ENCODE measurements around the gene CHAF1B.
A peak's percentile ranks its signal among the peaks of the same experiment; 100 is the strongest.
"Not testable (repeated sequence)": the region's sequence is repeated elsewhere in the genome, so short reads cannot be mapped to it uniquely, and the experiment has no call there.

The CHAF1B gene

GRCh38 chr21:36359185-36359584, 26.0 kb upstream of the CHAF1B start:
- Histone ChIP-seq H3K9ac (ENCODE audit: low read length) (no peak overlapping the region), H3K36me3 (ENCODE audit: control insufficient read depth, insufficient read depth, low read length) (peaks cover 18% of the 10 kb centered on the region), H3K4me3 (ENCODE audit: low read length) (no peak overlapping the region), H3K9me3 (ENCODE audit: control insufficient read depth, low read length) (no peaks in the 10 kb centered on the region), H3K27me3 (ENCODE audit: control insufficient read depth, insufficient read depth, low read length) (no peaks in the 10 kb centered on the region), H3K4me1 (ENCODE audit: control insufficient read depth, insufficient read depth, low read length) (no peaks in the 10 kb centered on the region)

- peaks cover under 1% of the 10 kb centered on the region for H3K36me3 ChIP-seq (ENCODE audit: control insufficient read depth, insufficient read depth, low read length)
- no peak overlapping the region for H3K4me3 ChIP-seq (ENCODE audit: low read length)
- H3K9ac ChIP-seq (ENCODE audit: low read length), result no peak overlapping the region
These were observed 16.0 kb upstream of the CHAF1B start for GRCh38 chr21:36369064-36369685.

DNA sequence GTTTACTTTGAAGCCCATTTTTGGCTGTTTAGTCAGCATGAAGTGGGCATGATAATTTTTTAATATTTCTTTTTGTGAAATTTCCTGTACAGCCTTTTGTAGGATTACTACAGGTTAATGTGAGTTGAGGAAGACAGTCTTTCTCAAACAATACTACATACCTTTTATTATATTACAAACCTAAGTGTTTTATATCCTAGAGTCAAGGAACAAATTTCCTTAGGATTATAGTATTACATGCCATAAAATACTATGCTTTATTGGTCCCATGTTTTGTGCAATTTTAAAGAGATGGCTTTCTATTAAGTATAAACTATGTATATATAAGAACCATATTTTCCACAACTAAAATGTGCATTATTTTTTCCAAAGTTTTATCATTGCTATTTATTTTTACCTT, 9.2 kb upstream of the CHAF1B start:
- Histone ChIP-seq H3K27me3 (ENCODE audit: control insufficient read depth, insufficient read depth, low read length) (no peaks in the 10 kb centered on the region), H3K9ac (ENCODE audit: low read length) (no peak overlapping the region), H3K4me3 (ENCODE audit: low read length) (no peak overlapping the region), H3K9me3 (ENCODE audit: control insufficient read depth, low read length) (no peaks in the 10 kb centered on the region), H3K4me1 (ENCODE audit: control insufficient read depth, insufficient read depth, low read length) (no peaks in the 10 kb centered on the region), H3K36me3 (ENCODE audit: control insufficient read depth, insufficient read depth, low read length) (no peaks in the 10 kb centered on the region)

More at GRCh38 chr21:36369064-36369685, 16.0 kb upstream of the CHAF1B start:
- Histone ChIP-seq H3K27me3 (ENCODE audit: control insufficient read depth, insufficient read depth, low read length) (no peaks in the 10 kb centered on the region), H3K4me1 (ENCODE audit: control insufficient read depth, insufficient read depth, low read length) (no peaks in the 10 kb centered on the region), H3K9me3 (ENCODE audit: control insufficient read depth, low read length) (no peaks in the 10 kb centered on the region)

GRCh38 chr21:36377391-36377842, 7.8 kb upstream of the CHAF1B start:
- H3K9ac ChIP-seq (ENCODE audit: low read length), result no peak overlapping the region
- H3K4me1 ChIP-seq (ENCODE audit: control insufficient read depth, insufficient read depth, low read length), result no peaks in the 10 kb centered on the region
- H3K9me3 ChIP-seq (ENCODE audit: control insufficient read depth, low read length), result no peaks in the 10 kb centered on the region
- H3K27me3 ChIP-seq (ENCODE audit: control insufficient read depth, insufficient read depth, low read length), result no peaks in the 10 kb centered on the region
- no peak overlapping the region for H3K4me3 ChIP-seq (ENCODE audit: low read length)
- no peaks in the 10 kb centered on the region for H3K36me3 ChIP-seq (ENCODE audit: control insufficient read depth, insufficient read depth, low read length)

- Histone ChIP-seq H3K9me3 (ENCODE audit: control insufficient read depth, low read length) (no peaks in the 10 kb centered on the region), H3K4me1 (ENCODE audit: control insufficient read depth, insufficient read depth, low read length) (no peaks in the 10 kb centered on the region), H3K9ac (ENCODE audit: low read length) (no peak overlapping the region), H3K36me3 (ENCODE audit: control insufficient read depth, insufficient read depth, low read length) (no peaks in the 10 kb centered on the region), H3K4me3 (ENCODE audit: low read length) (no peak overlapping the region), H3K27me3 (ENCODE audit: control insufficient read depth, insufficient read depth, low read length) (no peaks in the 10 kb centered on the region)
These were observed 5.9 kb upstream of the CHAF1B start for GRCh38 chr21:36379251-36379650.

- no peak overlapping the region for H3K4me3 ChIP-seq (ENCODE audit: low read length)
- H3K9ac ChIP-seq (ENCODE audit: low read length), result no peak overlapping the region
- H3K9me3 ChIP-seq (ENCODE audit: control insufficient read depth, low read length), result no peaks in the 10 kb centered on the region
- H3K36me3 ChIP-seq (ENCODE audit: control insufficient read depth, insufficient read depth, low read length), result no peaks in the 10 kb centered on the region
- no peaks in the 10 kb centered on the region for H3K4me1 ChIP-seq (ENCODE audit: control insufficient read depth, insufficient read depth, low read length)
- H3K27me3 ChIP-seq (ENCODE audit: control insufficient read depth, insufficient read depth, low read length), result no peaks in the 10 kb centered on the region
These were observed 3.2 kb upstream of the CHAF1B start for GRCh38 chr21:36381841-36382589.

DNA sequence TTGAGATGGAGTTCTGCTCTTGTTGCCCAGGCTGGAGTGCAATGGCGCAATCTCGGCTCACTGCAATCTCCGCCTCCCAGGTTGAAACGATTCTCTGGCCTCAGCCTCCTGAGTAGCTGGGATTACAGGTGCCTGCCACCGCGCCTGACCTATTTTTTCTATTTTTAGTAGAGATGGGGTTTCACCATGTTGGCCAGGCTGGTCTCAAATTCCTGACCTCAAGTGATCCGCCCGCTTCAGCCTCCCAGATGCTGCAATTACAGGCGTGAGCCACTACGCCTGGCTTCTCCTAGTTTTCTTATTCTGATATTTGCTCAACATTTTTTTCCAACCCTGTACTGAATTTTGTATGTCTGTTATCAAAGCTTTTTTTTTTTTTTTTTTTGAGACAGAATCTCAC, 2.5 kb upstream of the CHAF1B start:
- not testable (repeated sequence) for H3K9me3 ChIP-seq (ENCODE audit: control insufficient read depth, low read length); H3K4me1 ChIP-seq (ENCODE audit: control insufficient read depth, insufficient read depth, low read length); H3K36me3 ChIP-seq (ENCODE audit: control insufficient read depth, insufficient read depth, low read length); H3K27me3 ChIP-seq (ENCODE audit: control insufficient read depth, insufficient read depth, low read length); H3K4me3 ChIP-seq (ENCODE audit: low read length); H3K9ac ChIP-seq (ENCODE audit: low read length)

- Histone ChIP-seq H3K9me3 (ENCODE audit: control insufficient read depth, low read length) (no peaks in the 10 kb centered on the region), H3K36me3 (ENCODE audit: control insufficient read depth, insufficient read depth, low read length) (no peaks in the 10 kb centered on the region), H3K9ac (ENCODE audit: low read length) (no peak overlapping the region), H3K4me3 (ENCODE audit: low read length) (no peak overlapping the region), H3K4me1 (ENCODE audit: control insufficient read depth, insufficient read depth, low read length) (no peaks in the 10 kb centered on the region), H3K27me3 (ENCODE audit: control insufficient read depth, insufficient read depth, low read length) (no peaks in the 10 kb centered on the region)
These were observed 333 bp upstream of the CHAF1B start for GRCh38 chr21:36384885-36385232.

GRCh38 chr21:36386031-36386642, 945 bp downstream of the CHAF1B start:
- Histone ChIP-seq H3K36me3 (ENCODE audit: control insufficient read depth, insufficient read depth, low read length) (no peaks in the 10 kb centered on the region), H3K4me1 (ENCODE audit: control insufficient read depth, insufficient read depth, low read length) (no peaks in the 10 kb centered on the region), H3K9ac (ENCODE audit: low read length) (peak overlapping the region; percentile 46), H3K9me3 (ENCODE audit: control insufficient read depth, low read length) (no peaks in the 10 kb centered on the region), H3K4me3 (ENCODE audit: low read length) (peak overlapping the region; percentile 42), H3K27me3 (ENCODE audit: control insufficient read depth, insufficient read depth, low read length) (no peaks in the 10 kb centered on the region)

DNA sequence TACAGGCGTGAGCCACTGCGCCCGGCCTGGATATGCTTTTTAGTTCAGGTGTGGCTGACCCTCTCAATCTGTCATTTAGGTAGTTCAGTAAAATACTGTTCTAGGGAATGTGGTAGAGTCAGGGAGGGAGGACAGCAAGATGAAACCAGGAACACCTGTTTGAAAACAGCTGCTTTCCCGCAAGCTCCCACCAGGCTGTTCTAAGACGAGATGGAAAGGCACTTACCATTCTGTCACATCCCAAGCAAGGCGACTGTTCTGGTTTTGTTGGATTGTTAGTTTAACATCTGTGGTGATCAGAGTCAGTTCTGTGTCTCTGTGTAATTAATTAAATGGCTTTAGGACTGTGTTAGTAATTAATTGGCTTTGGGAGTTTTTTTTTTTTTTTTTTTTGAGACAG, 2.9 kb downstream of the CHAF1B start:
- no peak overlapping the region for H3K4me3 ChIP-seq (ENCODE audit: low read length)
- no peaks in the 10 kb centered on the region for H3K4me1 ChIP-seq (ENCODE audit: control insufficient read depth, insufficient read depth, low read length)
- no peaks in the 10 kb centered on the region for H3K9me3 ChIP-seq (ENCODE audit: control insufficient read depth, low read length)
- no peaks in the 10 kb centered on the region for H3K36me3 ChIP-seq (ENCODE audit: control insufficient read depth, insufficient read depth, low read length)
- H3K27me3 ChIP-seq (ENCODE audit: control insufficient read depth, insufficient read depth, low read length), result no peaks in the 10 kb centered on the region
- no peak overlapping the region for H3K9ac ChIP-seq (ENCODE audit: low read length)

DNA sequence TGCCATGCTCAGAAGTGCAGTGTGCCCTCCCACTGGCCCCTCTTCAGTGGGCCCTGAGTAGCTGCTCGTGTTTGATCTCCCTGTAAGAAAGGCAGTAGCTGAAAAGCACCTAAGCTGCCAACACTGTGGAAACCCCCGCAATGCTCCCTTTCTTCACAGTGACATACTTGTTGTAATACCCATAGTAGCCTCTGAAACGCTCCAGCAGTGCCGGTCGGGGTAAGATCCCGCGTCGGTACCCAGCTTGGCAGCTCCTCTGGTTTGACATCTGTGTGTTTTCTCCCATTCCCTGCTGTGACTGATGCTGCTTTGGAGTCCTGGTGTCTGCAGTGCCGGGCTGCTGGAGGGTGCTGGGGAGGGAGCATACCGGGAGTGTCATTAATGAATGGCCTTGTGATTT, 3.6 kb downstream of the CHAF1B start:
- no peaks in the 10 kb centered on the region for H3K36me3 ChIP-seq (ENCODE audit: control insufficient read depth, insufficient read depth, low read length)
- H3K4me1 ChIP-seq (ENCODE audit: control insufficient read depth, insufficient read depth, low read length), result no peaks in the 10 kb centered on the region
- no peak overlapping the region for H3K4me3 ChIP-seq (ENCODE audit: low read length)
- no peaks in the 10 kb centered on the region for H3K9me3 ChIP-seq (ENCODE audit: control insufficient read depth, low read length)
- no peaks in the 10 kb centered on the region for H3K27me3 ChIP-seq (ENCODE audit: control insufficient read depth, insufficient read depth, low read length)
- H3K9ac ChIP-seq (ENCODE audit: low read length), result no peak overlapping the region

GRCh38 chr21:36391649-36392048, 6.5 kb downstream of the CHAF1B start:
- not testable (repeated sequence) for H3K4me1 ChIP-seq (ENCODE audit: control insufficient read depth, insufficient read depth, low read length); H3K36me3 ChIP-seq (ENCODE audit: control insufficient read depth, insufficient read depth, low read length); H3K9ac ChIP-seq (ENCODE audit: low read length); H3K9me3 ChIP-seq (ENCODE audit: control insufficient read depth, low read length); H3K27me3 ChIP-seq (ENCODE audit: control insufficient read depth, insufficient read depth, low read length); H3K4me3 ChIP-seq (ENCODE audit: low read length)
